Activated naive CD8-positive, alpha-beta T cell (primary cell): Measurements from ENCODE around the gene FBLL1.

Experiments
- H3K27ac Mint-ChIP-seq: one replicate; pipeline ENCODE4 v1.8.0; 2021; ENCODE audit warnings: mixed read lengths
- H3K27me3 Mint-ChIP-seq: one replicate; pipeline ENCODE4 v1.8.0; 2021; ENCODE audit warnings: mixed read lengths
- H3K36me3 Mint-ChIP-seq: one replicate; pipeline ENCODE4 v1.8.0; 2021; ENCODE audit warnings: mixed read lengths
- H3K4me1 Mint-ChIP-seq: one replicate; pipeline ENCODE4 v1.8.0; 2021; ENCODE audit warnings: low read depth, mixed read lengths
- H3K4me3 Mint-ChIP-seq: one replicate; pipeline ENCODE4 v1.8.0; 2021; ENCODE audit warnings: mild to moderate bottlenecking, mixed read lengths
- H3K9me3 Mint-ChIP-seq: one replicate; pipeline ENCODE4 v1.8.0; 2021; ENCODE audit warnings: low read depth, mixed read lengths

The FBLL1 gene

GRCh38 chr5:168575391-168576372 lies 46.6 kb downstream of the FBLL1 start:
- peak overlapping the region; percentile 33 for H3K4me3 Mint-ChIP-seq
- H3K4me1 Mint-ChIP-seq: peaks cover 48% of the 10 kb centered on the region

GRCh38 chr5:168578006-168578405 lies 48.9 kb downstream of the FBLL1 start:
- H3K27me3 Mint-ChIP-seq: no peaks in the 10 kb centered on the region

More at GRCh38 chr5:168575391-168576372, 46.6 kb downstream of the FBLL1 start:
- Mint-ChIP-seq H3K9me3 (no peaks in the 10 kb centered on the region), H3K36me3 (peaks cover 7% of the 10 kb centered on the region), H3K27me3 (no peaks in the 10 kb centered on the region), H3K27ac (peak overlapping the region; percentile 28)

GRCh38 chr5:168578538-168579487 lies 49.7 kb downstream of the FBLL1 start, which contains the start of gene PANK3:
Gene PANK3, minus strand, starts transcription at chr5:168579368. Its CDS starts 85 bp downstream, at chr5:168579283.
- peak within 1 kb of the TSS; percentile 98 for H3K4me3 Mint-ChIP-seq
- H3K9me3 Mint-ChIP-seq: no peaks in the 10 kb centered on the region
- peaks cover 35% of the 10 kb centered on the region for H3K4me1 Mint-ChIP-seq
- peak within 1 kb of the TSS; percentile 99 for H3K27ac Mint-ChIP-seq
- H3K27me3 Mint-ChIP-seq: no peaks in the 10 kb centered on the region
- peaks cover 6% of the 10 kb centered on the region for H3K36me3 Mint-ChIP-seq

More at GRCh38 chr5:168578006-168578405, 48.9 kb downstream of the FBLL1 start:
- Mint-ChIP-seq H3K4me1 (peaks cover 37% of the 10 kb centered on the region), H3K4me3 (peak overlapping the region; percentile 98), H3K36me3 (peaks cover 5% of the 10 kb centered on the region), H3K27ac (peak overlapping the region; percentile 90), H3K9me3 (no peaks in the 10 kb centered on the region)

- Mint-ChIP-seq H3K36me3 (peaks cover 8% of the 10 kb centered on the region), H3K27me3 (peaks cover 1% of the 10 kb centered on the region), H3K9me3 (no peaks in the 10 kb centered on the region), H3K4me3 (peak overlapping the region; percentile 93), H3K27ac (peak overlapping the region; percentile 99), H3K4me1 (peaks cover 35% of the 10 kb centered on the region)
Observed at GRCh38 chr5:168579488-168580226, 50.6 kb downstream of the FBLL1 start.

GRCh38 chr5:168580227-168580508 lies 51.1 kb downstream of the FBLL1 start:
- H3K4me1 Mint-ChIP-seq: peaks cover 33% of the 10 kb centered on the region
- H3K9me3 Mint-ChIP-seq: no peaks in the 10 kb centered on the region
- H3K27me3 Mint-ChIP-seq: peaks cover 1% of the 10 kb centered on the region
- peak overlapping the region; percentile 93 for H3K4me3 Mint-ChIP-seq
- peaks cover 6% of the 10 kb centered on the region for H3K36me3 Mint-ChIP-seq
- peak overlapping the region; percentile 99 for H3K27ac Mint-ChIP-seq
